Astrocyte of the cerebellum (primary cell): ENCODE data around the gene PRODH2.

ENCODE experiments used
- DNase-seq: peaks from one replicate; pipeline ENCODE4 v3.0.0-alpha.2; 2011; ENCODE audit warnings: low read depth
- H3K4me3 ChIP-seq: 2 replicates; pipeline ENCODE4 v1.5.1; 2011; ENCODE audit warnings: mild to moderate bottlenecking, low read depth, low read length, moderate library complexity
- CTCF ChIP-seq: IDR thresholded peaks from 2 replicates; pipeline ENCODE4 v1.5.1; 2012; ENCODE audit warnings: low read length, low read depth, moderate library complexity, mild to moderate bottlenecking; ENCODE audit errors: missing control alignments
- in situ Hi-C: cut with HindIII; loops from 2 replicates; pipeline ENCODE4 v1.10.0; 2017; ENCODE audit warnings: low sequenced_read_pairs

The PRODH2 gene

GRCh38 chr19:35856546-35857149 is 44.0 kb upstream of the PRODH2 start, which contains the start of gene KIRREL2:
Gene KIRREL2 (plus strand): TSS chr19:35856911. CDS start chr19:35857120, 209 bp downstream.
- no peak for DNase-seq
- H3K4me3 ChIP-seq = peak within 1 kb of the TSS; percentile 38
- no peak for TF ChIP-seq CTCF
- in situ Hi-C loops = no loop called here

GRCh38 chr19:35853038-35853756 is 40.6 kb upstream of the PRODH2 start:
- no peak for TF ChIP-seq CTCF
- no peak overlapping the region for H3K4me3 ChIP-seq
- DNase-seq = no peak
- in situ Hi-C loops = loop anchor here (5.0 kb wide), 1 partner anchor 49 kb away; the partner anchor contains the start of genes HCST and NFKBID

GRCh38 chr19:35852029-35852780 is 39.6 kb upstream of the PRODH2 start, which contains the start of gene NPHS1:
Gene NPHS1 (minus strand): TSS chr19:35852504. CDS start chr19:35851837, 667 bp downstream.
- TF ChIP-seq CTCF = no peak
- in situ Hi-C loops = loop anchor here (5.0 kb wide), 1 partner anchor 50 kb away; the partner anchor contains the start of genes HCST and NFKBID
- H3K4me3 ChIP-seq = no peak within 1 kb of the TSS
- no peak for DNase-seq

GRCh38 chr19:35851213-35852028 is 38.8 kb upstream of the PRODH2 start:
- peak; percentile 23 for TF ChIP-seq CTCF
- DNase-seq = no peak
- in situ Hi-C loops = loop anchor here (5.0 kb wide), 1 partner anchor 51 kb away; the partner anchor contains the start of genes HCST and NFKBID
- no peak overlapping the region for H3K4me3 ChIP-seq

- no peak overlapping the region for H3K4me3 ChIP-seq
- no peak for DNase-seq
- no peak for TF ChIP-seq CTCF
- in situ Hi-C loops = no loop called here
Observed at GRCh38 chr19:35848919-35849505, 36.4 kb upstream of the PRODH2 start.

GRCh38 chr19:35848486-35848885 is 35.8 kb upstream of the PRODH2 start:
- no peak for TF ChIP-seq CTCF
- H3K4me3 ChIP-seq = no peak overlapping the region
- in situ Hi-C loops = no loop called here
- no peak for DNase-seq
